ENCODE data around the gene CDKN2C.

DNA sequence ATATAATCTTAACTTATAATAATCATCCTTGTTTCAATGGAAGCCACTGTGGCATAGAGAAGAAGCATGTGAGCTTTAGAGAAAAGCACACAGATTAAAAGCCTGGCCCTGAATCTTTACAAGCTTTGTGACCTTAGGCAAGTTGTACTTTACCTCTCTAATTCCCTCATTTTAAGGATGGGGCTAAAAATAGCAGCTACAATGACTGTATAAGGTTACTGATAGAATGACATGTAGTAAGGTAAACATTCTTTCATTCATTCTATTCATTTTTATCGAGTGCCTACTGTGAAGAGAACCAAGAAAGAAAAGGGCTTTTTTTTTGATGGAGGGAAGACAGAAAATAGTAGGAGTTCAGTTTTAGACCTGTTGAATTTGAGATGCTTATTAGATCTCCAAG, 25.6 kb downstream of the CDKN2C start:
- no peak for TF ChIP-seq CTCF (IDR thresholded peaks at IDR 0.05; ENCODE audit: extremely low read depth in 1 of 2, insufficient read depth in 1 of 2, low read depth in 1 of 2, low read length in 2 of 2)
- TF ChIP-seq, protein P1, sequence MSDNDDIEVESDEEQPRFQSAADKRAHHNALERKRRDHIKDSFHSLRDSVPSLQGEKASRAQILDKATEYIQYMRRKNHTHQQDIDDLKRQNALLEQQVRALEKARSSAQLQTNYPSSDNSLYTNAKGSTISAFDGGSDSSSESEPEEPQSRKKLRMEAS (IDR thresholded peaks at IDR 0.05; ENCODE audit: insufficient read depth, insufficient read length) = no peak
- TF ChIP-seq POLR2A (IDR thresholded peaks at IDR 0.05; ENCODE audit: low read depth, low read length) = no peak
- TF ChIP-seq POLR2AphosphoS5 (IDR thresholded peaks at IDR 0.05; ENCODE audit: insufficient read depth, low read depth, low read length) = no peak
- no peak for TF ChIP-seq EZH2 (IDR thresholded peaks at IDR 0.05; ENCODE audit: borderline replicate concordance, low read depth, low read length, severe bottlenecking)
- no peak for TF ChIP-seq FOS (IDR thresholded peaks at IDR 0.05; ENCODE audit: borderline replicate concordance, insufficient read depth, low read length)
- no peak for TF ChIP-seq MYC (IDR thresholded peaks at IDR 0.05; ENCODE audit: low read depth, low read length)
